MM.1S (cell line): ENCODE data around the gene UGT1A4.

Source experiments
- DNase-seq: peaks from one replicate; pipeline ENCODE4 v3.0.0-alpha.2; 2015
- H2AFZ ChIP-seq: fragments of 300-600 bp; sonication (generic); 2 replicates; pipeline ENCODE4 v1.6.0; 2016; ENCODE audit warnings: antibody characterized with exemption, low read length
- H3F3A ChIP-seq: fragments of 300-600 bp; sonication (generic); 2 replicates; pipeline ENCODE4 v1.6.1; 2016; ENCODE audit warnings: mild to moderate bottlenecking, antibody characterized with exemption, low read length, moderate library complexity, mixed read lengths; ENCODE audit not compliant: insufficient read depth
- H3K27ac ChIP-seq: fragments of 300-600 bp; sonication (generic); 2 replicates; pipeline ENCODE4 v1.5.1; 2016; ENCODE audit warnings: mild to moderate bottlenecking, low read length
- H3K27me3 ChIP-seq: fragments of 300-600 bp; sonication (generic); replicated peaks from 2 replicates; pipeline ENCODE4 v1.6.0; 2016; ENCODE audit warnings: low read length; ENCODE audit not compliant: insufficient read depth
- H3K36me3 ChIP-seq: fragments of 300-600 bp; sonication (generic); replicated peaks from 2 replicates; pipeline ENCODE4 v1.6.1; 2016; ENCODE audit warnings: mild to moderate bottlenecking, low read length, mixed read lengths; ENCODE audit not compliant: insufficient read depth
- H3K4me1 ChIP-seq: fragments of 300-600 bp; sonication (generic); 2 replicates; pipeline ENCODE4 v1.6.1; 2016; ENCODE audit warnings: low read length, mixed read lengths
- H3K4me2 ChIP-seq: fragments of 300-600 bp; sonication (generic); 2 replicates; pipeline ENCODE4 v1.6.0; 2016; ENCODE audit warnings: low read depth, low read length
- H3K4me3 ChIP-seq: fragments of 300-600 bp; sonication (generic); 2 replicates; pipeline ENCODE4 v1.5.1; 2016; ENCODE audit warnings: low read length, mixed read lengths
- H3K79me2 ChIP-seq: fragments of 300-600 bp; sonication (generic); 2 replicates; pipeline ENCODE4 v1.6.1; 2016; ENCODE audit warnings: mixed run types, low read length, mixed read lengths
- H3K9ac ChIP-seq: fragments of 300-600 bp; sonication (generic); 2 replicates; pipeline ENCODE4 v1.6.1; 2016; ENCODE audit warnings: low read length, mixed read lengths
- H3K9me2 ChIP-seq: fragments of 300-600 bp; sonication (generic); replicated peaks from 2 replicates; pipeline ENCODE4 v1.6.1; 2016; ENCODE audit warnings: mild to moderate bottlenecking, low read length, mixed read lengths; ENCODE audit not compliant: insufficient read depth
- H3K9me3 ChIP-seq: fragments of 300-600 bp; sonication (generic); replicated peaks from 2 replicates; pipeline ENCODE4 v1.6.1; 2016; ENCODE audit warnings: mild to moderate bottlenecking, low read length, mixed read lengths; ENCODE audit not compliant: insufficient read depth
- H4K20me1 ChIP-seq: fragments of 300-600 bp; sonication (generic); 2 replicates; pipeline ENCODE4 v1.6.1; 2016; ENCODE audit warnings: mild to moderate bottlenecking, low read length, moderate library complexity, mixed read lengths; ENCODE audit not compliant: insufficient read depth
- EZH2 ChIP-seq: fragments of 300-600 bp; sonication (generic); optimal IDR thresholded peaks from 2 replicates; pipeline ENCODE3; 2017; ENCODE audit warnings: low read depth, mild to moderate bottlenecking, antibody characterized with exemption, low read length, mixed read lengths
- EZH2phosphoT487 ChIP-seq: fragments of 300-600 bp; sonication (generic); IDR thresholded peaks from 2 replicates; pipeline ENCODE4 v1.6.1; 2018; ENCODE audit warnings: antibody characterized with exemption, low read length
- TF ChIP-seq, protein P1 (sequence below): fragments of 300-600 bp; sonication (generic); IDR thresholded peaks from 2 replicates; pipeline ENCODE4 v1.5.1; 2016; ENCODE audit warnings: antibody characterized with exemption, low read length, mixed read lengths

Gene UGT1A4

GRCh38 chr2:233679196-233679595, 39.3 kb upstream of the UGT1A4 start:
- TF ChIP-seq, protein P1, sequence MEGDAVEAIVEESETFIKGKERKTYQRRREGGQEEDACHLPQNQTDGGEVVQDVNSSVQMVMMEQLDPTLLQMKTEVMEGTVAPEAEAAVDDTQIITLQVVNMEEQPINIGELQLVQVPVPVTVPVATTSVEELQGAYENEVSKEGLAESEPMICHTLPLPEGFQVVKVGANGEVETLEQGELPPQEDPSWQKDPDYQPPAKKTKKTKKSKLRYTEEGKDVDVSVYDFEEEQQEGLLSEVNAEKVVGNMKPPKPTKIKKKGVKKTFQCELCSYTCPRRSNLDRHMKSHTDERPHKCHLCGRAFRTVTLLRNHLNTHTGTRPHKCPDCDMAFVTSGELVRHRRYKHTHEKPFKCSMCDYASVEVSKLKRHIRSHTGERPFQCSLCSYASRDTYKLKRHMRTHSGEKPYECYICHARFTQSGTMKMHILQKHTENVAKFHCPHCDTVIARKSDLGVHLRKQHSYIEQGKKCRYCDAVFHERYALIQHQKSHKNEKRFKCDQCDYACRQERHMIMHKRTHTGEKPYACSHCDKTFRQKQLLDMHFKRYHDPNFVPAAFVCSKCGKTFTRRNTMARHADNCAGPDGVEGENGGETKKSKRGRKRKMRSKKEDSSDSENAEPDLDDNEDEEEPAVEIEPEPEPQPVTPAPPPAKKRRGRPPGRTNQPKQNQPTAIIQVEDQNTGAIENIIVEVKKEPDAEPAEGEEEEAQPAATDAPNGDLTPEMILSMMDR = no peak
- H3K4me3 ChIP-seq = no peak overlapping the region
- H3K79me2 ChIP-seq = no peaks in the 10 kb centered on the region
- H3K4me1 ChIP-seq = 0 out of 2 replicates have a peak, but pooled peaks cover 5% of the 10 kb centered on the region
- no peaks in the 10 kb centered on the region for H3F3A ChIP-seq
- H3K27me3 ChIP-seq = no peaks in the 10 kb centered on the region
- no peaks in the 10 kb centered on the region for H3K9me2 ChIP-seq
- no peak overlapping the region for H3K27ac ChIP-seq
- H3K9me3 ChIP-seq = no peaks in the 10 kb centered on the region
- no peak overlapping the region for H2AFZ ChIP-seq
- H3K9ac ChIP-seq = no peak overlapping the region
- no peaks in the 10 kb centered on the region for H3K36me3 ChIP-seq
- no peak overlapping the region for H3K4me2 ChIP-seq
- no peak for DNase-seq
- no peaks in the 10 kb centered on the region for H4K20me1 ChIP-seq

GRCh38 chr2:233680361-233681045, 38.0 kb upstream of the UGT1A4 start:
- Histone ChIP-seq H3K9ac (no peak overlapping the region), H3K27ac (no peak overlapping the region), H3K4me3 (no peak overlapping the region), H3K27me3 (no peaks in the 10 kb centered on the region), H2AFZ (no peak overlapping the region), H3K4me2 (no peak overlapping the region), H3K79me2 (no peaks in the 10 kb centered on the region), H4K20me1 (no peaks in the 10 kb centered on the region), H3F3A (no peaks in the 10 kb centered on the region), H3K36me3 (no peaks in the 10 kb centered on the region), H3K9me3 (no peaks in the 10 kb centered on the region), H3K9me2 (no peaks in the 10 kb centered on the region), H3K4me1 (0 out of 2 replicates have a peak, but pooled peaks cover 5% of the 10 kb centered on the region)
- DNase-seq = no peak
- TF ChIP-seq, protein P1 = no peak
- no peak for TF ChIP-seq EZH2phosphoT487

- no peaks in the 10 kb centered on the region for H3F3A ChIP-seq
- H3K36me3 ChIP-seq = no peaks in the 10 kb centered on the region
- DNase-seq = no peak
- no peaks in the 10 kb centered on the region for H3K9me3 ChIP-seq
- TF ChIP-seq EZH2 (no peak), EZH2phosphoT487 (no peak)
- TF ChIP-seq, protein P1 = no peak
- H3K27ac ChIP-seq = no peak within 1 kb of the TSS
- no peak within 1 kb of the TSS for H3K9ac ChIP-seq
- H3K4me1 ChIP-seq = 0 out of 2 replicates have a peak, but pooled peaks cover 5% of the 10 kb centered on the region
- no peaks in the 10 kb centered on the region for H3K9me2 ChIP-seq
- no peak within 1 kb of the TSS for H2AFZ ChIP-seq
- H3K27me3 ChIP-seq = no peaks in the 10 kb centered on the region
- no peaks in the 10 kb centered on the region for H4K20me1 ChIP-seq
- no peaks in the 10 kb centered on the region for H3K79me2 ChIP-seq
- no peak within 1 kb of the TSS for H3K4me2 ChIP-seq
- H3K4me3 ChIP-seq = no peak within 1 kb of the TSS
Observed at GRCh38 chr2:233681521-233682099, 36.9 kb upstream of the UGT1A4 start, which contains the start of gene UGT1A7. Gene UGT1A7 (plus strand): TSS chr2:233681901. CDS start chr2:233681938, 37 bp downstream.
